ENCODE results near the gene FBXW8.
A peak's percentile ranks its signal among the peaks of the same experiment; 100 is the strongest.

The FBXW8 gene

DNA sequence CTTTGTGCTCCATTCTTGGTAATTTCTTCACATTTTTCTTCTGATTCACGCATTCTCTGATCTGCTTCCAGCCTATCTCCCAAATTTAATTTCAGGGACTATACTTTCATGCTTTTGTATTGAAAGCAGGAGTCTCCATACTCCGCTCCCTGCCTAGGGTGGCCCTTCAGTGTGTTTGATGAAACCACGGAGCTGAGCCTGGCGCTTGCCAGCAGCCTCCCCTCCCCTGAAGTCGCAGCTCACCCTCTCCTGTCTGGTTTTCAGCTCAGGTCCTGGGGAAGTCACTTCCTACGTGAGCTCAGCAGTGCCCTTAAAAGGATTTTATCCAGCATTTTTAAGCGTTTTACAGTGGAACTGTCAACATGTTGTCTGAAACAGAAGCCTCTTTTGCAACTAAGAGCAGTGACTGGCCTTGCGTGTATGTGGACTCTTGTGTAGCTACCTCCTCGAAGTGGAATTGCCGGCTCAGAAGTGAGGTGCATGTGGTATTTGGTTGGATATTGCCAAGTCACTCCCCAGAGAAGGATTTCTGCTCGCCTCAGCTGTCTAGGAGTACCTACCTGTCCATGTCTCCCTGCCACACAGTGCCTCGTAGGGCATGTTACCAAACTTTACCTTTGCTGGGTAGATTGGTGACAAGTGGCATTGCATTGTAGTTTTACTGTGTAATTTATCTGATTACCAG is 109.9 kb downstream of the FBXW8 start:
- no peak for DNase-seq (ENCODE audit: low spot score)

DNA sequence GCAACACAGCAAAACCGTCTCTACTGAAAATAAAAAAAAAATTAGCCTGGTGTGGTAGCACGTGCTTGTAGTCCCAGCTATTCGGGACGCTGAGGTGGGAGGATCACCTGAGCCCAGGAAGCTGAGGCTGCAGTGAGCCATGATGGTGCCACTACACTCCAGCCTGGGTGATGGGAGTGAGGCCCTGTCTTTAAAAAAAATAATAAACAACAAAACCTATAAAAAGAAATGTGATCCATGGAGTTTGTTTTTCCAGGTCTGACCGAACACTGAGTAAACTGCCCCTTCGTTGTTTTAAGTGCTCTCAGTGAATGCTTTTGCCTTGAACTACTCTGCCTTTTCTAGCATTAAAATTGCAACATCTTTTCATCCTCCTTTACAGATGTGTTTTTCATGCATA is 111.7 kb downstream of the FBXW8 start:
- DNase-seq (ENCODE audit: low spot score): no peak

GRCh38 chr12:117023998-117024960 is 113.5 kb downstream of the FBXW8 start:
- no peak for DNase-seq (ENCODE audit: low spot score)

- no peak for DNase-seq (ENCODE audit: low spot score)
These were observed 114.3 kb downstream of the FBXW8 start for GRCh38 chr12:117024961-117025480.

GRCh38 chr12:117025481-117026151 is 114.9 kb downstream of the FBXW8 start:
- peak; percentile 83 for DNase-seq (ENCODE audit: low spot score)

DNA sequence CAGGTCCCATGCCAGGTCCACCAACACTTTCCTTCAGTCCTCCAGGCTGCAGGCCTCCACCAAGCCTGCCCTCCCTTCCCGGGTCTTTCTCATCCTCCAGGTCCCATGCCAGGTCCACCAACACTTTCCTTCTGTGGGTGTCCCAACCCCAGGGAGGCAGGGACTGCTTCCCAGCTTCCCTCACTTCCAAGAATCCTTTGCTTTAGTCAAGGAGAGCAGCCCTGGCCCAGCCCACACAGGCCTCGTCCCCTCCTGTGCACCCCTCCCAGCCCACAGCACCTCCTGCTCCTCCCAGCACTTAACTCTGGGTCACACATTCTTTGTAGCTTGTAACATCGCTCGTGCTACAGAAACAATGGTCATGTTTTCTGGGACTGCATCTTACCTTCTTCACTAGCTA is 115.6 kb downstream of the FBXW8 start:
- DNase-seq (ENCODE audit: low spot score): no peak

- no peak for DNase-seq (ENCODE audit: low spot score)
These were observed 116.1 kb downstream of the FBXW8 start for GRCh38 chr12:117026921-117027250.

DNA sequence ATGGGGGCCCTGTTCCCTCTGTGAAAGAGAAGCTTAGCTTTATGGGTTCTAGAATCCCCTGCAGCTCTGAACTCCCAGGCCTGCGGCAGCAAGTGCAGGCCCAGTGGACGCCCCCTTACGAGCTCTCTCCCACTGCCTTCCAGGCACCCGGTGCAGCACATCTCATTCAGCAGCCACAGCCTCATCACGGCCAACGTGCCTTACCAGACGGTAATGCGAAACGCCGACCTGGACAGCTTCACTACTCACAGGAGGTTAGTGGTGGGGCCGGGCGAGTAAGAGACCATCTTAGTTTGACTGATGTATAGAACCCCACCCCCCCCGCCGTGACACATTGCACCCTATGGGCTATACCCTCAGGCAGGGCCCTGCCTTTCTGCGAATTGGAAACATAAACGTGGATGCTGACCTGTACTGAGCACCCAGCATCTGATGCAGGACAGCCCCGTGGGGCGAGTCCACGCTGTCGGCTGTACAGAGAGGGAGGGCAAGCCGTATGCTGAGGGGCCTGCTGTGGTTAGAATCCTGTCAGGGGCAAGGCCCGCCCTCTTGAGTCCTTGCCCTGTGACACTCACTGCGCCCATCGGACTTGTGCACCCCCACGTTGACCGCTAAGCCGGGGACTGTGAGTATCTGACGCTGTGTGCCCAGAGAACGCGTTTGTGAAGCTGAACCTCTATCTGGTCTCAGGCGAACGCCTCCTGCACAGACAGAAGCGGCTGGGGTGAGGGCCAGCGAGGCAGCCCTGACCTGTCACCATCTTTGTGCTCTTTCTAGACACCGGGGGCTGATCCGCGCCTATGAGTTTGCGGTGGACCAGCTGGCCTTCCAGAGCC is 116.7 kb downstream of the FBXW8 start:
- DNase-seq (ENCODE audit: low spot score): no peak

DNA sequence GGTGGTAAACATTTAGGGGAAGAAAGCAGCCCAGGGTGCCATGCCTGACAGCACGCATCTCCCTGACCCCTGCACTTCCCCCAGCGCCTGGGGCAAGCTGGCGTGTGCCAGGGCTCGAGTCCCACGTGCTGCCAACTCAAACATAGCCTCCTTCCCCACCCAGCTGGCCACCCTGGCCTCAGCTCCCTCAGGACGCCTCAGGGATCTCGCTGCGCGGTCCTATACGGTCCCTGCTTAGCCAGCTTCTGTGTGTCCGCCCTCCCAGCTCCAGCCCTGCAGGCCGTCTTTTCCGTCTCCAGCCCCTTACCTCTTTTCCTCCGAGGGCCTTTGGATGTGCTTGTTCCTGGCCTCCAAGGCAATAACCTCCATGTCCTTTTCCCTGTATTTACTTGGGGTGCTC is 117.5 kb downstream of the FBXW8 start:
- no peak for DNase-seq (ENCODE audit: low spot score)

DNA sequence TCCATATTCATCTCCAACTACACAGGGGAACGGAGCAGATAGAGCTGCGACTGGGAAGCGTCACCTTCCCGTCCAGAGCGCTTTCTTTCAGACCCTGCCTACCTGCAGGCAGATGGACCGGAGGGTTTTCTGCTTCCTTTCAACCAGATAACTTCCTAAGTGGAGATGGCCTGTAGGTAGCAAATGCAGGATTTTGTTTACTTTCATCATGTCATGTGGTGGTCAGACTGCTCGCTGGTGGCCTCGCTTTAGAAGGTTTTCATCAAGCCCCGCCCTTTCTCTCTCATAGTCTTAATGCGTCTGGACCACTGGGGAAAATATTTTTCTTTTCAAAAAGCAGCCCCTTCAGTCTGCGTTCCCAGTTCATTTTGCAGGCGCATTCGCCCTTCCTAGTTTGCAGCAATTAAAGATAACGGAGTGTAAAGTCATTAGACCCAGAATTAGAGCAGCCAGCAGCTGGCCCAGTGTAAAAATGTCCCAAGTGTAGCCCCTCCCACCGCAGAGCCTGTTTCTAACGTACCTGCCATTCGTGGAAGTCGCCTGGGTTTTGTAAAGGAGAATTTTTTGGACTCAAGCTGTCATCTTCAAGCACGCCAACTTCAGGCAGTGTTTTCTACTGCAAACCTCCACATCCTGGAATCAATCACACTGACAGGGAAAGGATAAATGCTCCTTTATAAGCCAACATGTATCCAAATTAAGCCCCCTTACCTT is 119.6 kb downstream of the FBXW8 start:
- DNase-seq (ENCODE audit: low spot score): no peak

DNA sequence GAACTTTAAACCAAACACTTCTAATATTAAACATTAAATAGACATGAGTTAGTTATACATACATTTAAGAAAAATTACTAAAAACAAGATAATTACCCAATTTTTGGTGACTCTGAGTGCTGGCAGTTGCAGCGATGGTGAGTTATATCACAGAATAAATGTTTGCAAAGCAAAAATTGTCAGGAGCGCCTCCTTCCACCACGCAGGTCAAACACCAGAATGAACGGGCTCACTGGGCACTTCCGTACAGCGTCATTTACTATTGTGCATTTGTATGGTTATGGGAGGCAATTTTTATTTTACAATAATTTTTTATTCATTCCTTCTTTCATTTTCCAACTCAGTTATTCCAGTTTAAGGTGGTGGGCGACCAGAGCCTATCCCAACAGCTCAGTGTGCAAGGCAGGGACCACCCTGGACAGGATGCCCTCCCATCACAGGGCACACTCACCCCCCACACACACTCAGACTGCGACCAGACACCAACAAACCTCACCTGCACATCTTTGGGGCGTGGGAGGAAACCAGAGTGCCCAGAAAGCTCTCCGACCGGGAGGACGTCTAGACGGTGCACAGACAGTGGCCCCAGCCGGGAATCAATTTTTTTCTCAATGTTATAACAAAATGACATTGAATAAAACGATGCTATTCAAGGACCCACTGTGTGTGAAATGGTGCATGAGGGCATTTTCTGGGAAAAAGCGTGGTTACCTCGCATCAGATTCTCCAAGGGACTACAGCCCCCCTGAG is 121.3 kb downstream of the FBXW8 start:
- no peak for DNase-seq (ENCODE audit: low spot score)

DNA sequence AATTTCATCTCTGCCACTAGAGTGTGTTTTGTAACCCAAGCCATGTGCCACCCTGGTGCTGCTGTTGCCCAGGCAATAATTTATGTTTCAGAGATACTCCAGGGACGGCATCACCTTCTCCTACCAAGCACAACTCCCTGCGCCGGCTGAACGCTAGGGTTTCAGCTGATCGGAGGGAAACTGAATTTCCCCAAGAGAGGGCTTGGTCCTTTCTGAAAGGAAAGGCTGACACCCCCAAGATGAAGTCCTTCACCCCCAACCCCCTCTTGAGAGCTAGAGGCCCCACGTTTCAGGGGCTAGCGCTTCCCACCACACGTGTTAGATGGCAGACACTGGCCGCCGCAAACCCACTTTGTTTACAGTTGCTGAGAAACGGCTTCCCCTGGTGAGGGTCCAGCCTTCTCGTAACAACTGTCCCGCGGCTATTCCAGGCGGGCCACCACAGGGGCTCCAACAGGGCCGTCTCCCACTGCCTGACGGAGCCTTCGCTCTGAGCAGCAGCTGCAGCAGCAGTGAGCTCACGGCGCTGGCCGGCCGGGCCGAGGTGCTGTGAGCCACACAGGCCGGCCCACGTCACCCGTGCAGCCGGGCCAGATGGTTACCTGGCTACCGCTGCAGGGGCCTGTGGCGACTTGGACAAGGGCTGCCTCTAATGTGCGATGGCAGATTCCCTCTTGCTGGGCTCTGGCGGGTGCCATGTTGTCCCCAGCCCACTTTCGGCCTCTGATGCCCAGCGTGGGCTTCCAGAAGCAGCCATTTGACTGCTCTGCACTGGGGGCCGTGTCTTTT is 122.0 kb downstream of the FBXW8 start:
- no peak for DNase-seq (ENCODE audit: low spot score)

DNA sequence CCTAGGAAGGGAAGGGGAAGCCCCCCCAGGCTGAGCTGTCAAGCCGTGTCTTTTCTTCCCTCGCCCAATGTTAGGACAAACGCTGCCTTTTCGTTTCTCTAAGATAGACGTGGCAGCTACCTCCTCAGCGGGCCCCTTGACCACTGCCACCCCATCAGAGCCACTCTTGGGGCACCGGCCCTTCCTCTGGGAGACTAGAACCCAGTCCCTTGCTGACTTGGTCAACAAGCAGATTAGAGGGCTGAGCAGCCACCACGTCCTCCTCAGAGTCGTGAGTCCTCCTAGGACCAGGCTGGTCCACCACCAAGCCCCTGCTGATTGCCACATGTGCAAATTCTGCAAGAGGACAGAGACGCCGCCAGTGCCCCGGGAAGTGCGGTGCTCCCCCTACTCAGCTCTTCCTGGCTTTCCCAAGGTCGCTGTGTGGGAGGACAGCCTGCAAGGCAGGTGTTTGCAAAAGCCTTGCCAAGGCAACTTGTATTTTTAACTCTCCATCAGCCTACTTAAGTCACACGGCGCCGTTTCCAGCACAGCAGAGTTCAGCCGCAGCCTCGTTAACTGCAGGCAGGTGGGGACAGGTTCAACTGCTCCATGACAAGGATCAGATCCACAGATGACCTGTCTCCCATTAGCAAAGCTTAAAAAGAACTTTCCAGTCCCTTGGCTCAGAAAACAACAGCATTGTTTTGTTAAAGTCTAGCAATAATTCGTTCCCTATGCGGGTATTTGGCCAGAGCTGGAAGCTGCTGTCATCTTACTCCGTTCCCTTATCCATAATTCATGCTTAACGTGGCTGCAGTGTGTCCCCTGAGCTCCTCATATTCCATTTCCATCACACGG is 122.9 kb downstream of the FBXW8 start:
- DNase-seq (ENCODE audit: low spot score): no peak

GRCh38 chr12:117034249-117034648 is 123.5 kb downstream of the FBXW8 start:
- DNase-seq (ENCODE audit: low spot score): no peak

DNA sequence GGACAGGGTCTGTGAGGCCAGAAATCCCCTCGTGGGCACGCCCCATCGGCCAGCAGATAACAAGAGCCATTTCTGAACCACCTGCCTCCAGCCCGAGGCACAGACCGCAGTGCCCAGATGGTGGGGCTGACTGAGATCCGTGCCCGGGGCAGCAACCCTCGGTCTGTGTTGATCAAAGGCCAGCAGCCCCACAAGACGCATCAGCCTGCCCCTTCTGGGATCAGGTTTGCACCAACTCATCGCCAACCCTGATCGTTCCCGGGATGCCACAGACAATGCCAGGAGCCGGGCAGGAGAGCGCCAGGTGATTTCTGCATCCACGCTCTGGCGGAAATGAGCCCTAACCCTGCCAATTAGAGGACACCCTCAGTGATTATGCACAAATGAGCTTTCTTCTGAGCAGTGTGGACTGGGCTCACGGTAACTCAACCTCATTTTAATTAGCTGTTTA is 124.0 kb downstream of the FBXW8 start:
- DNase-seq (ENCODE audit: low spot score): no peak

DNA sequence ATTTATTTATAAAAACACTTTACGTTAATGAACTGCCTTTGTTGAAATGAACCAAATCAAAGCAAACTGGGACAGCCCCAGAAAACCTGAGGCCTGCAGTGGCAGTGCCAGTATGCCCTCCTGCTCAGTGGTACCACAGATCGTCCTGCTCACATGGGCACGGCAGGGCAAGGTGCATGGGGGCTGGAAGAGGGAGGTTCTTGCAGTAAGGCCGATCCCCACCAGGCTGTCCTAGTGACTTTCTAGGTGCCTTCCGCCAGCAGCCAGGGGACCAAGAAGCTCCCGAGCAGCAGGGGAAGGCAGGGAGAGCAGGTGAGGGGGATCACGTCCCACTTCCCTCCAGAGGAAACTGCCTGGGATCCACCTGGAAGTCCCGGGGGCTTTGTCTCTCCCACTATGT is 124.5 kb downstream of the FBXW8 start:
- DNase-seq (ENCODE audit: low spot score): no peak

- DNase-seq (ENCODE audit: low spot score): no peak
These were observed 125.3 kb downstream of the FBXW8 start for GRCh38 chr12:117036046-117036445.

- DNase-seq (ENCODE audit: low spot score): no peak
These were observed 125.8 kb downstream of the FBXW8 start for GRCh38 chr12:117036547-117036946.

Data from hematopoietic multipotent progenitor cell treated with erythropoietin and hydrocortisone succinate and interleukin-3 and kit ligand, for 17 days (in vitro differentiated cells).